Effector memory CD8-positive, alpha-beta T cell (primary cell): ENCODE results near the gene SRRT.
A peak's percentile ranks its signal among the peaks of the same experiment; 100 is the strongest.
"Not testable (repeated sequence)": the region's sequence is repeated elsewhere in the genome, so short reads cannot be mapped to it uniquely, and the experiment has no call there.

Source experiments
- ATAC-seq: fragments of 150-1000 bp; cut with Tn5 transposase; replicated peaks from 2 replicates; pipeline ENCODE4 v1.10.0; 2021; ENCODE audit warnings: mild to moderate bottlenecking, moderate library complexity
- DNase-seq, 3 experiments: peaks; one replicate each; pipeline ENCODE4 v3.0.0; 2021
- H3K27ac Mint-ChIP-seq, 2 donors: one replicate each; pipeline ENCODE4 v1.8.0; 2022; ENCODE audit warnings: mild to moderate bottlenecking in 2 of 2, mixed read lengths in 2 of 2, moderate library complexity in 2 of 2
- H3K27me3 Mint-ChIP-seq, 2 donors: one replicate each; pipeline ENCODE4 v1.8.0; 2022; ENCODE audit warnings: mixed read lengths in 2 of 2
- H3K36me3 Mint-ChIP-seq: one replicate; pipeline ENCODE4 v1.8.0; 2022; ENCODE audit warnings: mild to moderate bottlenecking, moderate library complexity, mixed read lengths; ENCODE audit not compliant: insufficient read depth
- H3K4me1 Mint-ChIP-seq, 2 donors: one replicate each; pipeline ENCODE4 v1.8.0; 2022; ENCODE audit warnings: low read depth in 2 of 2, mixed read lengths in 2 of 2
- H3K4me3 Mint-ChIP-seq, 2 donors: one replicate each; pipeline ENCODE4 v1.8.0; 2022; ENCODE audit warnings: mild to moderate bottlenecking in 2 of 2, mixed read lengths in 2 of 2, moderate library complexity in 2 of 2
- H3K9me3 Mint-ChIP-seq, 2 donors: one replicate each; pipeline ENCODE4 v1.8.0; 2022; ENCODE audit warnings: mixed read lengths in 2 of 2

The SRRT gene

DNA sequence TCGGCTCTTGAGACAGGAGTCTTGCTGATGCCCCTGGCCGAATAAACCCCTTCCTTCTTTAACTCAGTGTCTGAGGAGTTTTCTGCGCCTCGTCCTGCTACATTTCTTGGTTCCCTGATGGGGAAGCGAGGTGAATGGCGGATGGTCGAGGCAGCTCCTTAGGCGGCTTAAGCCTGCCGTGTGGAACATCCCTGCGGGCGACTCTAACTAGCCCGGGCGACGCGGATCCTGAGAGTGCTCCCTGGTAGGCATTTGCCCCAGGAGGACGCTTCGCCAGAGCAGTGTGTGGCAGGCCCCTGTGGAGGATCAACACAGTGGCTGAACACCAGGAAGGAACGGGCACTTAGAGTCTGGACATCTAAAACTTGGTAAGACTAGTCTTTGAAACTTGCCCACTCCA, 35.5 kb upstream of the SRRT start:
- DNase-seq (no peak), ATAC-seq (no peak)
- Mint-ChIP-seq H3K27ac (no peak overlapping the region), H3K4me3 (no peak overlapping the region), H3K27me3 (no peaks in the 10 kb centered on the region), H3K4me1 (peaks cover 9 to 12% of the 10 kb centered on the region in 2 donors), H3K36me3 (peaks cover 7% of the 10 kb centered on the region), H3K9me3 (no peaks in the 10 kb centered on the region)

DNA sequence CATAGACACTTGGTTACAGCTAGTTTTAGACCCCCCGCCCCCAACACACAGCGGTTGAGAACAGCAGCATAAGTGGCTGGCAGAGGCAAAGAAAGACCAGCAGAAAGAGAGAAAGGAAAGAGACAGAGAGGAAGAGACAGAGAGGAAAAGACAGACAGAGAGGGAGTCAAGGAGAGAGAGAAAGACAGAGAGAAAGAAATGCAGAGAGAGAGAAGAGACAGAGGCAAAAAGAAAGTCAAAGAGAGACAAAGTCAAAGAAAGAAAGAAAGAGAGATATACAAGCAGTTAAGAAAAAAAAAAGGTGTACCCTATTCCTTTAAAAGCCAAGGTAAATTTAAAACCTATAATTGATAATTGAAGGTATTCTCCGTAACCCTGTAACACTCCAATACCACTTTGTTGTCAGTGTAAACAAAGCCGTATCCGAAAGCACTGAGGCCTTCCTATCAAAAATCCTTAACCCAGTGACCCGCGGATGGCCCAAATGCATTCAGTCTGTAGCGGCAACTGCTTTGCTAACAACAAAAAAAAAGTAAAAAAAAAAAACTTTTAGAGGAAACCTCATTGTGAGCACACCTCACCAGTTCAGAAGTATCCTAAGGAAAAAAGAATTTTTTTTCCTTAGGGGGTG, 34.3 kb upstream of the SRRT start:
- no peaks in the 10 kb centered on the region for H3K9me3 Mint-ChIP-seq
- peak overlapping the region in 1 of 2 donors; percentile 3 for H3K27ac Mint-ChIP-seq
- H3K4me1 Mint-ChIP-seq, result peaks cover 8 to 11% of the 10 kb centered on the region in 2 donors
- ATAC-seq (no peak), DNase-seq (no peak)
- peaks cover 7% of the 10 kb centered on the region for H3K36me3 Mint-ChIP-seq
- H3K27me3 Mint-ChIP-seq, result no peaks in the 10 kb centered on the region
- H3K4me3 Mint-ChIP-seq, result no peak overlapping the region

DNA sequence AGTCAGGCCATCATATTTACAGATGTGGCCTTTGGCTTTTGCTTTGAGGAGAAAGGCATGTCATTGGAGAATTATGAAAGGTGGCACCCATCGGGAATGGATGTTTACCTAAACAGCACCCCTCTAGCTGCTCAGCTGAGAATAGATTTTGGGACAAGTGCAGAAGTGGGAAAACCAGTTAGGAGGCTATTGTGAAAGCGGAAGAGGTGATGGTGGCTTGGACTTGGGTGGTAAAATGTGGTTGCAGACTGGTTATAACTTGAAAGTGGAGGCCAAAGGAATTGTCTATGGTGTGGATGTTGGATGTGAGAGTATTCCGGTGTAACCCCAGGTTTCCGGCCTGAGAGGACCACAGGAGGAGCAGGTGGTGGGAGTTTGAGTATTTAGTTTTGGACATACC, 27.5 kb upstream of the SRRT start:
- Mint-ChIP-seq H3K27ac (no peak overlapping the region), H3K4me1 (peaks cover 2 to 7% of the 10 kb centered on the region in 2 donors), H3K27me3 (no peaks in the 10 kb centered on the region), H3K4me3 (no peak overlapping the region), H3K9me3 (no peaks in the 10 kb centered on the region), H3K36me3 (peaks cover 5% of the 10 kb centered on the region)
- DNase-seq (no peak), ATAC-seq (no peak)

DNA sequence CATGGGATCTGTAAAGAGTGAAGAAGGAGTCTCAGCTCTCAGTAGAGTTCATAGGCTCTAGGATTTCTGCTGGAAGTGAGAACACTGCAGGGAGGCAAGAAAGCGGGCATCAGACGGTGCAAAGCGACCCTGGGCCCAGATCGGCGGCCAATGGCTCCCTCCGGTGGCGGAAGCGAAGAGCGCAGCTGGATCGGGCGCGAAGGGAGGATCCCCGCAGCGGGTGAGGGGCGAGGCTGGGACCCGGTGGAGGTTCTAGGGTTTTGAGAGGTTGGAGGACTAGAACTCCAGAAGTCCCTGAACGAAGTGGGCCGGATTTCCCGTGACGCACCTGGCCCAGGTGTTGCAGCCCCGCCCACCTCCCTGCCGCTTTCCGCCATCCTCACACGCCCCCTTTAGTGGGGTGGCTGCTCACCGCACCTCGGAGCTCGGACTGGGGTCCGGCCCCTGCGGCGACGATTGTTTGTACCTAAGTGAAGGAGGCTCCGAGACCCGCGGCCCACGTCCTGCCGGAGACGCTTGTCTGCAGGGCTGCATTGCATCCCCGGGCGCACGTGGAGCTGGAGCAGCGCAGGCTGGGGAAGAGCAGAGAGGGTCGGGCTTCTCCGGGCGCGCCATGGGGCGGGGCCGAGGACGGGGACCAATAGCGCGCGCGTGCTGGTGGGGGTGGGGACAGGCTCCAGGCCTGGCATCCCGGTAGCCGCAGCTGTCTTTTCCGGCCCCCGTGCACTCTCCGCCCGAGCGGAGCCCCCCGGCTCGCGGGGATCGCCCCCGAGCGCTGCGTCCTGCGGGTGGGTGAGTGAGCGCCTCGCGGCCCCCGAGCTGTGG, 22.6 kb upstream of the SRRT start, which contains the start of gene SLC12A9:
TSS of gene SLC12A9 (plus strand) at position 666 of the 825 bp plus-strand sequence. CDS start 1,485 bp downstream, outside the sequence.
- H3K27ac Mint-ChIP-seq, result peak within 1 kb of the TSS; percentile 72 to 82
- H3K4me1 Mint-ChIP-seq, result peaks cover 21 to 32% of the 10 kb centered on the region in 2 donors
- ATAC-seq (peak; percentile 89), DNase-seq (peak; percentile 77 to 85 (median 81))
- H3K9me3 Mint-ChIP-seq, result no peaks in the 10 kb centered on the region
- peaks cover 8% of the 10 kb centered on the region for H3K36me3 Mint-ChIP-seq
- peak within 1 kb of the TSS; percentile 92 to 95 for H3K4me3 Mint-ChIP-seq
- H3K27me3 Mint-ChIP-seq, result no peaks in the 10 kb centered on the region

- peak overlapping the region in 1 of 2 donors; percentile 95 for H3K4me3 Mint-ChIP-seq
- H3K36me3 Mint-ChIP-seq, result peaks cover 12% of the 10 kb centered on the region
- DNase-seq (no peak), ATAC-seq (no peak)
- peak overlapping the region; percentile 62 to 82 for H3K27ac Mint-ChIP-seq
- peaks cover 21 to 32% of the 10 kb centered on the region in 2 donors for H3K4me1 Mint-ChIP-seq
- no peaks in the 10 kb centered on the region for H3K27me3 Mint-ChIP-seq
- H3K9me3 Mint-ChIP-seq, result no peaks in the 10 kb centered on the region
These were observed 20.6 kb upstream of the SRRT start for GRCh38 chr7:100854146-100854895.

GRCh38 chr7:100854899-100855298, 20.0 kb upstream of the SRRT start:
- not testable (repeated sequence) for DNase-seq, H3K9me3 Mint-ChIP-seq, ATAC-seq, H3K27me3 Mint-ChIP-seq, H3K4me3 Mint-ChIP-seq
- H3K27ac Mint-ChIP-seq, result peak overlapping the region in 1 of 2 donors; percentile 62
- H3K4me1 Mint-ChIP-seq, result peaks cover 21 to 32% of the 10 kb centered on the region in 2 donors
- peaks cover 17% of the 10 kb centered on the region for H3K36me3 Mint-ChIP-seq

DNA sequence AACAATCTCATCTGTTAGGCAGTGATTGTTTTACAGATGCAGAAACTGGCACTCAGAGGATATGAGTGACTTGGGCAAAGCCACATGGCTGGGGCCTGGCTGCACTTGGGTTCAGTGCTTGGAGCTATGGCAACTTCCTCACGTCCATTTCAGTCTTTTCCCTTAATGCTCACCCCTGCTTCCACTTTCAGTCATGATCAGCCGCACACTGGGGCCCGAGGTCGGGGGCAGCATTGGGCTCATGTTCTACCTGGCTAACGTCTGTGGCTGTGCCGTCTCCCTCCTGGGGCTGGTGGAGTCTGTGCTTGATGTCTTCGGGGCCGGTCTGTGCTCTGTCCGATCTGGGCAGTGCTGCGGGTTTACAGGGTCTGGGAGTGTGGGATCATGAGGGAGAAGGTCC, 19.4 kb upstream of the SRRT start:
- no peak for DNase-seq
- H3K4me1 Mint-ChIP-seq, result peaks cover 21 to 32% of the 10 kb centered on the region in 2 donors
- no peaks in the 10 kb centered on the region for H3K27me3 Mint-ChIP-seq
- ATAC-seq, result no peak
- H3K9me3 Mint-ChIP-seq, result no peaks in the 10 kb centered on the region
- H3K36me3 Mint-ChIP-seq, result peaks cover 23% of the 10 kb centered on the region
- H3K4me3 Mint-ChIP-seq, result no peak overlapping the region
- H3K27ac Mint-ChIP-seq, result peak overlapping the region in 1 of 2 donors; percentile 78

DNA sequence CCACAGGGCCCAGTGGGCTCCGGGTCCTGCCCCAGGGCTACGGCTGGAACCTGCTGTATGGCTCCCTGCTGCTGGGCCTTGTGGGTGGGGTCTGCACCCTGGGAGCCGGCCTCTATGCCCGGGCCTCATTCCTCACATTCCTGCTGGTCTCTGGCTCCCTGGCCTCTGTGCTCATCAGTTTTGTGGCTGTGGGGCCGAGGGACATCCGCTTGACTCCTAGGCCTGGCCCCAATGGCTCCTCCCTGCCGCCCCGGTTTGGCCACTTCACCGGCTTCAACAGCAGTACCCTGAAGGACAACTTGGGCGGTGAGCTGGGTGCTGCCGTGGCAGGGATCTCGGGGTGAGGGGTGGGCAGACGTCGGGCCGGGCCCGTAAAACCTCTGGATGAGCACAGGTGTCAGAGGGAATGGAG, 18.0 kb upstream of the SRRT start:
- Mint-ChIP-seq H3K27ac (peak overlapping the region in 1 of 2 donors; percentile 94), H3K4me3 (no peak overlapping the region), H3K9me3 (no peaks in the 10 kb centered on the region), H3K27me3 (no peaks in the 10 kb centered on the region), H3K4me1 (peaks cover 21 to 30% of the 10 kb centered on the region in 2 donors), H3K36me3 (peaks cover 30% of the 10 kb centered on the region)
- DNase-seq (no peak), ATAC-seq (no peak)

- H3K9me3 Mint-ChIP-seq, result no peaks in the 10 kb centered on the region
- DNase-seq (no peak), ATAC-seq (no peak)
- no peaks in the 10 kb centered on the region for H3K27me3 Mint-ChIP-seq
- peaks cover 43% of the 10 kb centered on the region for H3K36me3 Mint-ChIP-seq
- no peak overlapping the region for H3K27ac Mint-ChIP-seq
- H3K4me1 Mint-ChIP-seq, result peaks cover 6 to 9% of the 10 kb centered on the region in 2 donors
- H3K4me3 Mint-ChIP-seq, result no peak overlapping the region
These were observed 15.0 kb upstream of the SRRT start for GRCh38 chr7:100859856-100860255.

GRCh38 chr7:100860702-100861615, 13.9 kb upstream of the SRRT start:
- no peaks in the 10 kb centered on the region for H3K27me3 Mint-ChIP-seq
- no peak overlapping the region for H3K27ac Mint-ChIP-seq
- H3K36me3 Mint-ChIP-seq, result peaks cover 43% of the 10 kb centered on the region
- peaks cover 0 to under 1% of the 10 kb centered on the region in 2 donors for H3K4me1 Mint-ChIP-seq
- H3K9me3 Mint-ChIP-seq, result no peaks in the 10 kb centered on the region
- no peak overlapping the region for H3K4me3 Mint-ChIP-seq
- DNase-seq (no peak), ATAC-seq (no peak)

DNA sequence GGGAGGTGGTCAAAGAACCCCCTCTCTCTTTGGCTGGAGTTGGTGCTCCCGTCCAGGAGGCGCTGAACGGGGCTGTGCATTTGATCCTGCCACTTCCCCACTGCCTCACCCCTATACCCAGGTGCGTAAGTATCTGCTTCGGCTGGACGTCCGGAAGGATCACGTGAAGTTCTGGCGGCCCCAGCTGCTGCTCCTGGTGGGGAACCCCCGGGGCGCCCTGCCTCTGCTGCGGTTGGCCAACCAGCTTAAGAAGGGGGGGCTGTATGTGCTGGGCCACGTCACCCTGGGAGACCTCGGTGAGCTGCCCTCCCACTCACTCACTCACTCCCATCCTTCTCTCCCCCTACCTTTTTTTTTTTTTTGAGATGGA, 13.3 kb upstream of the SRRT start:
- Mint-ChIP-seq H3K9me3 (no peaks in the 10 kb centered on the region), H3K27ac (no peak overlapping the region), H3K4me1 (no peaks in the 10 kb centered on the region), H3K36me3 (peaks cover 43% of the 10 kb centered on the region), H3K4me3 (no peak overlapping the region), H3K27me3 (no peaks in the 10 kb centered on the region)
- DNase-seq, result no peak
- ATAC-seq, result no peak

DNA sequence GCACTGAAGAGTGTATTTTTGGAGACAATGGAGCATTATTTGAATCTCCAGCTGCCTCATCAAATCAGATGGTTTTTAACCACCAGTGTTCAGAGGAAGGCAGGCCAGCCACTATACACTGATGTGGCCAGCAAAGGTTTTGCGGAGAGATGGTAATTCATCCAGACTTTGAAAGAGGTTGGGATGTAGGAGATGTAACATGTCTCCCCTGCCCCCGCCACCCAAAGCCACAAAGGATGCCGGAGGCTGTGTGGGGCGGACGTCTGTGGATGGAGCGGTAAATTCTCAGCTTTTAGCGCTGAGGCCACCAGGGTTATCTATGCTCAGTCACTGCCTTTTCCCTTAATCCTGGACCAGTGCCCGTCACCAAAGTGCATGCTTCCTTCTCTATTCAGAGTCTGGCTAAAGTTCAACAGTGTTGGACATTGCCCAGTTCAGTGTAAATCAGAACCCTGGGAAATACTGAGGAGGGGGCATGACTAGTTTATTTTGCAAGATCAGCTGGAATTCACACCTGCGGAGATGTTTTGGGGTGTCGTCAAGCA, 11.4 kb upstream of the SRRT start:
- no peaks in the 10 kb centered on the region for H3K27me3 Mint-ChIP-seq
- DNase-seq, result no peak
- H3K4me3 Mint-ChIP-seq, result no peak overlapping the region
- no peak for ATAC-seq
- H3K4me1 Mint-ChIP-seq, result peaks cover 0 to 9% of the 10 kb centered on the region in 2 donors
- no peak overlapping the region for H3K27ac Mint-ChIP-seq
- peaks cover 40% of the 10 kb centered on the region for H3K36me3 Mint-ChIP-seq
- no peaks in the 10 kb centered on the region for H3K9me3 Mint-ChIP-seq
